Measurements from ENCODE around the gene RIMBP3B.
"Not testable (repeated sequence)": the region's sequence is repeated elsewhere in the genome, so short reads cannot be mapped to it uniquely, and the experiment has no call there.

RIMBP3B gene

GRCh38 chr22:21383701-21384467 lies at the start of gene RIMBP3B:
Gene RIMBP3B (plus strand): TSS chr22:21383751. CDS start chr22:21383859, 108 bp downstream.
- not testable (repeated sequence) for DNase-seq

- DNase-seq = not testable (repeated sequence)
Measured at GRCh38 chr22:21357527-21357926, 26.0 kb upstream of the RIMBP3B start.

GRCh38 chr22:21360525-21360924 lies 23.0 kb upstream of the RIMBP3B start:
- not testable (repeated sequence) for DNase-seq

- DNase-seq = not testable (repeated sequence)
Measured at GRCh38 chr22:21362473-21362872, 21.1 kb upstream of the RIMBP3B start.

GRCh38 chr22:21363061-21363460 lies 20.5 kb upstream of the RIMBP3B start:
- DNase-seq = not testable (repeated sequence)

- not testable (repeated sequence) for DNase-seq
Measured at GRCh38 chr22:21363803-21364202, 19.7 kb upstream of the RIMBP3B start.

- DNase-seq = not testable (repeated sequence)
Measured at GRCh38 chr22:21364362-21364761, 19.2 kb upstream of the RIMBP3B start.

GRCh38 chr22:21365337-21365736 lies 18.2 kb upstream of the RIMBP3B start:
- DNase-seq = not testable (repeated sequence)

- not testable (repeated sequence) for DNase-seq
Measured at GRCh38 chr22:21368603-21369310, 14.8 kb upstream of the RIMBP3B start.

- DNase-seq = not testable (repeated sequence)
Measured at GRCh38 chr22:21375880-21376279, 7.7 kb upstream of the RIMBP3B start.

GRCh38 chr22:21384468-21385357 lies 1.2 kb downstream of the RIMBP3B start:
- DNase-seq = not testable (repeated sequence)

- not testable (repeated sequence) for DNase-seq
Measured at GRCh38 chr22:21389480-21389879, 5.9 kb downstream of the RIMBP3B start.

GRCh38 chr22:21390013-21390412 lies 6.5 kb downstream of the RIMBP3B start:
- not testable (repeated sequence) for DNase-seq

GRCh38 chr22:21394613-21395012 lies 11.1 kb downstream of the RIMBP3B start:
- not testable (repeated sequence) for DNase-seq

GRCh38 chr22:21401197-21401969 lies 17.8 kb downstream of the RIMBP3B start:
- DNase-seq = not testable (repeated sequence)

GRCh38 chr22:21402763-21403314 lies 19.3 kb downstream of the RIMBP3B start:
- not testable (repeated sequence) for DNase-seq

GRCh38 chr22:21407139-21407538 lies 23.6 kb downstream of the RIMBP3B start:
- not testable (repeated sequence) for DNase-seq

- DNase-seq = not testable (repeated sequence)
Measured at GRCh38 chr22:21407792-21408191, 24.2 kb downstream of the RIMBP3B start.

- DNase-seq = not testable (repeated sequence)
Measured at GRCh38 chr22:21416375-21416774, 32.8 kb downstream of the RIMBP3B start.

GRCh38 chr22:21417227-21417746 lies 33.7 kb downstream of the RIMBP3B start, which contains the start of gene HIC2:
Gene HIC2 (plus strand): TSS chr22:21417371. CDS start chr22:21442832, 25,461 bp downstream.
- not testable (repeated sequence) for DNase-seq

GRCh38 chr22:21417853-21418252 lies 34.3 kb downstream of the RIMBP3B start:
- DNase-seq = not testable (repeated sequence)
